SIG-M5 (cell line): ENCODE results near the gene FRMD4A.

ENCODE experiments used
- DNase-seq: peaks from one replicate; lab custom pipeline; 2025; lab: John Stamatoyannopoulos, UW

The FRMD4A gene

GRCh38 chr10:13698217-13698616 lies 632.5 kb downstream of the FRMD4A start:
- DNase-seq, result no peak

DNA sequence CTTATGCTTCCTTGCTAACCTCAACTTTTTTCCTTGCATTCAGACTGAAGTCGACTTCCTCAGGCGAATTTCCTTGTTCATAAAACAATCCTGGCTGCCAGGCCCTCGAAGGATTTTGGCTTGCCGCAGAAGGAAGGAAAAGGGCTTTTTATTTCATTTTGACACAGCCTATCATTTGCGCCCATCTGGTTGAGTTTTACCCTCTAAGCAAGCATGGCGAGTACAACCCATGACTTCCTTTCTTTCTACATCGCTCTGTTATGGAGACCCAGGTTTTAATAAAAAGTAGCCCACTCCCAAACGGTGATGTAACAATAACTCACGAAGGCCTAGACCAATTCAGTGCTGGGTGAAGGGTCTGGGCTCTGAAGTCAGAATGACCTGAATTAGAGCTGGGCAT lies 634.7 kb downstream of the FRMD4A start:
- DNase-seq, result no peak

DNA sequence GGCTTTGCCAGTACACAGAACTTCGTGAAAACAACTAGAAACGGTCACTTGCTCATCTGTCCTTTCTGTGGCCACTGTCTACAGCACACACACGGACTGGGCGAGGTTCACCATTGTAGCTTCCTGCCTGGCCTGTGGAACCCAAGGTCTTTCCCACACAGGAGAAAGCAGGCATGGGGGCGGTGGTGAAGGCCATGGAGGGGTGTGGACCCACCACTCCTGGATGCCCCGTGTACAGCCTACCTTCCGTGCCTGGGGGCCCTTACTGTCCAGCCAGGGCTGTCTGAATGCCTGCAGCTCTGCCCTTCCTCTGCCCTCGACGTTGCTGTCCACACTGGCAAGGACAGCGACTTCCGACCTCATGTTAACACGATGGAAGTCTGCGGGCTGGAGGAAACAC lies 635.1 kb downstream of the FRMD4A start:
- DNase-seq, result no peak

- no peak for DNase-seq
These were observed 636.7 kb downstream of the FRMD4A start for GRCh38 chr10:13693783-13694700.

- DNase-seq, result no peak
These were observed 640.4 kb downstream of the FRMD4A start for GRCh38 chr10:13690281-13690825.

DNA sequence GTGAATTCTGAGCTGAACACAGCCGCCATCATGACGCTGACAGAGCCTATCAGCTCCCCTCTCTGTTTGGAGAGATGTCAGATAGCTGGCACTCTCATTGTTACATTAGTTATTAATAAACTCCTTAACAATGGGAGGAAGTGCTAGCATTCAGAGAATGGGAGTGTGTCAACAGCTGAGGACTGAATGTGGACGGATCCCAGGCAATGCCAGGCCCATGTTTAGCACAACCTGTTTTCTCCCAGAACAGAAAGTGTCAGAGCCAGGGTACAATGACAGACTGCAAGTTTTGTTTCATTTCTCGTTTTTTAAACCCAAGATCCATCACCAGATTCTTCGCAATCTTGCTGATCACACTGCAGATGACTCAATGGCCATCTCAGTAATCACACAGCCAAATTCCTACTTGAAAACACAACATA lies 644.4 kb downstream of the FRMD4A start:
- DNase-seq, result no peak

- no peak for DNase-seq
These were observed 644.8 kb downstream of the FRMD4A start for GRCh38 chr10:13685885-13686284.

GRCh38 chr10:13684806-13685482 lies 645.8 kb downstream of the FRMD4A start:
- no peak for DNase-seq

DNA sequence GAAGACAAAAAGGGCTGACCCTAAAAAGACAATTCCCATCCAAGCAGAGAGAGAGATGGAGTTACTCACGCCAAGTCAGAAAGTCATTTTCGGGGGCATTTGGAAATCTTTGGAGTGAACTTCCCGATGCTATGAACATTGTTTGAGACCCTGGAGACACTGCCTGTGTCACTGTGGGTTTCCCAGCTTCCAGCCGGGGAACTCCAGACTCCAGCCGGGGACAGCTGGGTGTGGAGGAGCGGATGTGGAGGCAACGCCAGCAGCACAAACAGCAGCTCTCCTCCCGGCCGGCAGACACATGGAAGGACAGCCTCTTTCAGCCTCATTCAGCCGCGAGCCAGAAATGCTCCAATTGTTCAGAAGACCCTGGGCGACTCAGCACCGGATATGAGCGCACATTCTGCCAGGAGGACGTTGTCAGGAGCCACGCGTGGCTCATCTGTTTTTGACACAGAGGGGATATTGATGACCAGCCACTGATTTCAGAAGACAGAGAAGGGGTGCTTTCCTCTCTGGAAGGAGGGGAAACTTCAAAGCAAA lies 646.4 kb downstream of the FRMD4A start:
- no peak for DNase-seq

DNA sequence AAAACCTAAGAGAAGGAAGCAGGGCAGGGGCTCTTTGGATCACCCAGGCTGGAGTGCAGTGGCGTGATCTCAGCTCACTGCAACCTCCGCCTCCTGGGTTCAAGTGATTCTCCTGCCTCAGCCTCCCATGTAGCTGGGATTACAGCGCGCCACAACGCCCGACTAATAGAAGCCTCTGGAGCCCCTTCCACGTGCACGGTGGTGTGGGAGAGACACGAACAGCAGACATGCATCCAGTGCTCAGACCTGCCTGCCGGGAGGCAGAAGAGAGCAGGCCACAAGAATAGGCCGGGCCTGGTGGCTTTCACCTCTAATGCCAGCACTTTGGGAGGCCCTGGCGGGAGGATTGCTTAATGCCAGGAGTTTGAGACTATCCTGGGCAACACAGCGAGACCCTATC lies 647.7 kb downstream of the FRMD4A start:
- no peak for DNase-seq

DNA sequence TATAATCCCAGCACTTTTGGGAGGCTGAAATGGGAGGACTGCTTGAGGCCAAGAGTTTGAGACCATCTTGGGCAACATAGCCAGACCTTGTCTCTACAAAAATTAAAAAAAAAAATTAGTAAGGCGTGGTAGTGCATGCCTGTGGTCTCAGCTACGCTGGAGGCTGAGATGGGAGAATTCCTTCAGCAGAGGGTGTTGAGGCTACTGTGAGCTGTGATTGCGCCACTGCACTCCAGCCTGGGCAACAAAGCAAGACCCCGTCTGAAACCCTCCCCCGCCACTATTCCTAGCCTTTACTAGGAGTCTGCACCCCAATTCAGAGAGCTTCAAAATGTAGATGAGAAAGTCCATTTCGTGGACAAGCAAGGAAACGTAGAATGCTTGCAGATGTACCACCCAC lies 648.8 kb downstream of the FRMD4A start:
- DNase-seq, result no peak

- DNase-seq, result no peak
These were observed 649.2 kb downstream of the FRMD4A start for GRCh38 chr10:13681528-13681927.

GRCh38 chr10:13681095-13681494 lies 649.6 kb downstream of the FRMD4A start:
- no peak for DNase-seq

GRCh38 chr10:13678101-13678843 lies 652.5 kb downstream of the FRMD4A start:
- DNase-seq, result no peak

DNA sequence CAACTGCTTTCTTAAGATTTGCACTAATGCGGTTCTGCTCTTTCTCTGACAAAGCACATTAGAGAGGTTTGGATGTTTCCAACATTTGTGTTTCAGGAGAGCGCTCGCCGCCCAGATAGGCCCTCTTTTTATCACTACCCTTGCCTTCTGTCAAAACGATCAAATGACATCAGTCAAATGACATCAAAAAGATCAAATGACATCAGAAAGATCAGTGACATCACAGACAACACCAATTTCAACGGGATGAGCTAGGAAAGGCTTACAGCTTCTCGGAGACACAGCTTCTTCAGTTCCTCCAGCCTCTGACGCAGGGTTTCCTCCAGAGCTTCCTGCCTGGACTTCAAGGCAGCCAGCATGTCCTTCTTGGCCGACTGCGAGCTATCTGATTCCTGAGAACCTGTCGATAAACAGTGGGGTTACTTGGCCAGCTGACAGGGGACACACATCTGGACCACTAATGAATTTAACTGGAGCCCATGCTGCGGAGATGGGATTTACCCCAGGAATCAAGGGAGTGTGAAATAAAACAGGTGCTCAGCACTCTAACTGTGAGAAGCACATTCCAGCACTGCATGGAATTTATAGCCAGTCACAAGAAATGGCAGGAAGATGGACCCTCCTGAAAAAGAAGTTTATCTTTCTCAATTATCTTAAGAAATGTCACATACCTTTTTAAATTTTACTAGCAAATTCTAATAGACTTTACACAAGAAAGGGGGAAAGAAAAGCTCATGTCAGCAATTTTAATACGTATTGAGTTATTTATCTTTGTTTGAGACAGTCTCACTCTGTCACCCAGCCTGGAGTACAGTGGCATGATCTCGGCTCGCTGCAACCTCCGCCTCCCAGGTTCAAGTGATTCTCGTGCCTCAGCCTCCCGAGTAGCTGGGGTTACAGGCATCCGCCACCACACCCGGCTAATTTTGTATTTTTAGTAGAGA lies 655.8 kb downstream of the FRMD4A start:
- no peak for DNase-seq

DNA sequence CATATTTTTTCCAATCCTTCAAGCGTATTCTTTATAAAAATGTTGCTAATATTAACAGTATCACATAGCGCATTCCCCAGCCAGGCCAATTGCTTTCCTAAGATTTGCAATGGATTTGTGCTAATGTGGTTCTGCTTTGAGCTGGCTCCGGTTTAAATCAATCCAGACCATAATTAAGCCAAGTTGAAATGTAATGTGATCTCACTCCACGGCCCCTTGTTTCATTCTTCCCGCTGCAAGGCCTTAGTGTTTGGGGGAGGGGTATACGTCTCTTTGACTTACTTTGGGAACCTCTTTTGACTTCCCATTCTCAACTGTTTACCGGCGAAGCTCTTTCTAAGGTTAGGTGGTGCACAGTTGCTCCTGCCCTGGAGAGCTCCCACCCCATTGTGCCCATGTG lies 657.6 kb downstream of the FRMD4A start:
- no peak for DNase-seq

- no peak for DNase-seq
These were observed 658.2 kb downstream of the FRMD4A start for GRCh38 chr10:13672548-13672947.

DNA sequence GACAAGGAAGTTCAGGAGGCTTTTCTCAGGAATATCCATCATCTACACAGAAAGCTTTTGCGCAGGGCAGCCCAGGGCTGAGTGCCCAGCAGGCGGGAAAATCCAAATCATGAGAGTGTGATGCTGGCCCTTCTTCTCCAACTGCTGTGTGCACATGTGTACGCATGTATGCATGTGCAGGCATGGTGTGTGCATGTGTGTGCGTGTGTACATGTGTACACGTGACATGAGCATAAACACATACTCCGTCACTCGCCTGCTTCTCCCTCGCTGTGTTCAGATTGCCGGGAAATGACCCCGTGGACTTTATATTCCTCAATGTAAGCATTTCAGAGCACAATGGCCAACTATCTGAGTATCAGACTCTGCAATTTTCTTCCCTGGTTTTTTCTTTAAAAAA lies 658.8 kb downstream of the FRMD4A start:
- no peak for DNase-seq

DNA sequence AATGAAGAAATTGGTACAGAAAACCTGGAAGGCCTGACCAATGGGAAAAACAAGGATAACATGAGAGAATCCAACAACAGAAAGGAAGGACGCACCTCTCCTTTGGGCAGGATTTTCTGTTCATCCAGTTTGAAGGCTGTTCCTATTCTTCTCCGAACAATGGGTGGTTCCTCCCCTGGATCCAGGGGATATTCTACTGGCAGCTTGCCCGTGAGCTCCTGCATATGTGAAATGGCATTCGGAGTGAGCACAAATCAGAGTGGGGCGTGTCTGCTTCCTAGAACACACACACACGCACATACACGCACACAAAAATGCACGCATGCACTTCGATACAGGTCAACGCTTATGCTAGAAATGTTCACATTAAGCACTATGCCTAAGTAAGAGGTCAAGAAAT lies 660.4 kb downstream of the FRMD4A start:
- no peak for DNase-seq

DNA sequence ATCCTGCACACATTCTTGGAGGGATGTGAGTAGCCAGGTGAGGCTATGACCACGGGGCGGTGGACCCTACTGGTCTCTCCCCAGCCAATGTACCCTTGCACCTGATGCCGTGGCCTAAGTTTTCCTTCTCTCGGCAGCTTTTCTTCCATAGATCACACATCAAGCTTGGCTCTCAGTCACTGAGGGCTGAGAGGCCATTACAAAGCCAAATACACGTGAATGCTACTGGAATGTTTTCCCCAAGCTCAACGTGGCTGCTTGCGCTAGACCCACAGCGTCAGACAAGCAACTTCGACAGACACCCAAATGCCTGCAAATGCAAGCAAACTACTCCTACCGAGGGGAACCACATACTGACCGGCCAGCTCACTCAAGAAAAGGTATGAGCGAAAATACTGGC lies 660.8 kb downstream of the FRMD4A start:
- no peak for DNase-seq
